ENCODE measurements around the gene MRPL48.

- TF ChIP-seq CTCF (IDR thresholded peaks at IDR 0.05) = no peak
- no peak for TF ChIP-seq EZH2phosphoT487 (IDR thresholded peaks at IDR 0.05)
Observed at GRCh38 chr11:73856031-73856567, 68.4 kb downstream of the MRPL48 start.
